Nephron (organoid): ENCODE measurements around the gene TM7SF3.

Experiments
- H3K27ac Mint-ChIP-seq, 3 experiments: 2 replicates each; pipeline ENCODE4 v1.8.0; 2020; ENCODE audit warnings: mixed read lengths in 3 of 3, mild to moderate bottlenecking in 2 of 3, moderate library complexity in 1 of 3
- H3K27me3 Mint-ChIP-seq: 2 replicates; pipeline ENCODE4 v1.8.0; 2021; ENCODE audit warnings: low read depth, mild to moderate bottlenecking, moderate library complexity, mixed read lengths
- H3K36me3 Mint-ChIP-seq: 2 replicates; pipeline ENCODE4 v1.8.0; 2020; ENCODE audit warnings: low read depth, mixed read lengths
- H3K4me1 Mint-ChIP-seq: 2 replicates; pipeline ENCODE4 v1.8.0; 2020; ENCODE audit warnings: mixed read lengths
- H3K4me3 Mint-ChIP-seq, 3 experiments: 2 replicates each; pipeline ENCODE4 v1.8.0; 2020; ENCODE audit warnings: mild to moderate bottlenecking in 3 of 3, mixed read lengths in 3 of 3, moderate library complexity in 2 of 3
- H3K9me3 Mint-ChIP-seq: 2 replicates; pipeline ENCODE4 v1.8.0; 2020; ENCODE audit warnings: mixed read lengths
- TF ChIP-seq, protein P1 (sequence below), 3 experiments: fragments of 200-600 bp; sonication (generic); IDR thresholded peaks; one replicate each; pipeline ENCODE4 v1.5.0; 2021; ENCODE audit warnings: antibody characterized with exemption in 3 of 3; ENCODE audit not compliant: unreplicated experiment in 3 of 3

The TM7SF3 gene

DNA sequence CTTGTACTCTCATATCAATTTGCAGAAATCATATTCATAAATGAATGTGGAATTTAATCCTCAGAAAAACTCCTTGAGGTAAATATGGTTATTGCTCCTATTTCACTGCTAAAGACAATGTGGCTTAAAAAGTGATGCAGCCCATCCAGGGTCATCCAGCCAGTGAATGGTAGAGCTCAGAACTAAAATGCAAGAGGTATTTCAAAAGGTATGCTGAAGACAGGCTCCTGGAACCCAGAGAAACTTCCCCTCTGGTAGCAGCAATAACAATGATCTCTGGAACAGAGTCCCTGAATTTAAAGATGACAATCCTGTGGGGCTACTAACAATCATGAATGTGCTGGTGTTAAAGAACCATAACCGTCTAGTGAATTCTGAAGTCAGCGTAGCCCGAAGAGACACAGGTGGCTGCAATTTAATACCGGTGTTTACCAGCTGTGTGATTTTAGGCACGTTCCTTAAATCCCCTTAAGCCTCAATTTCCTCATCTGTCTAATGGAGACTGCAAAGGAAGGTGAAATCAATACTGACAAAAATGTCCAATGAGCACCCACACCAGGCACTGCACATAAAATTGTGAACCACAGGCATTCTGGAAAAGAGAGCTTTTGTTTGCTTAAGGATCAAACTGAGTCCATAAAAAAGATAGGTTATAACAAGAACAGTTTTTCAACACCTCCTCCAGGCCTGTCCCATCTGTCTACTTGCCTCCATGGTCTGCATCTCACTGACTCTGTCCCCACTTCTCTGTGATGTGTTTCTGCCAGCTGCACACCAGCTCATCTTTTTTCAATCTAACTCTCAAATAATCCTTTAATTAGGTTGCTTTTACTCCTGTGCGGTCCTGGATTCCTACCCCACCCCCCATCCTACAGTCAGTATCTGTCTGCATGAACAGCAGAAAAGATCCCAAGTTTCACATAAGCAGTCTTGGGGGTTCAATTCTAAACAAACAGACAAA lies 10.5 kb downstream of the TM7SF3 start:
- Mint-ChIP-seq H3K36me3 (peaks cover 7% of the 10 kb centered on the region), H3K27ac (peak overlapping the region in 2 of 3 experiments; percentile 25 to 56), H3K27me3 (no peaks in the 10 kb centered on the region), H3K9me3 (no peaks in the 10 kb centered on the region), H3K4me1 (peaks cover 6% of the 10 kb centered on the region), H3K4me3 (no peak overlapping the region)
- TF ChIP-seq, protein P1, sequence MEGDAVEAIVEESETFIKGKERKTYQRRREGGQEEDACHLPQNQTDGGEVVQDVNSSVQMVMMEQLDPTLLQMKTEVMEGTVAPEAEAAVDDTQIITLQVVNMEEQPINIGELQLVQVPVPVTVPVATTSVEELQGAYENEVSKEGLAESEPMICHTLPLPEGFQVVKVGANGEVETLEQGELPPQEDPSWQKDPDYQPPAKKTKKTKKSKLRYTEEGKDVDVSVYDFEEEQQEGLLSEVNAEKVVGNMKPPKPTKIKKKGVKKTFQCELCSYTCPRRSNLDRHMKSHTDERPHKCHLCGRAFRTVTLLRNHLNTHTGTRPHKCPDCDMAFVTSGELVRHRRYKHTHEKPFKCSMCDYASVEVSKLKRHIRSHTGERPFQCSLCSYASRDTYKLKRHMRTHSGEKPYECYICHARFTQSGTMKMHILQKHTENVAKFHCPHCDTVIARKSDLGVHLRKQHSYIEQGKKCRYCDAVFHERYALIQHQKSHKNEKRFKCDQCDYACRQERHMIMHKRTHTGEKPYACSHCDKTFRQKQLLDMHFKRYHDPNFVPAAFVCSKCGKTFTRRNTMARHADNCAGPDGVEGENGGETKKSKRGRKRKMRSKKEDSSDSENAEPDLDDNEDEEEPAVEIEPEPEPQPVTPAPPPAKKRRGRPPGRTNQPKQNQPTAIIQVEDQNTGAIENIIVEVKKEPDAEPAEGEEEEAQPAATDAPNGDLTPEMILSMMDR (IDR thresholded peaks at IDR 0.05; ENCODE audit: unreplicated experiment in 3 of 3), result no peak

GRCh38 chr12:27002141-27002540 lies 12.0 kb downstream of the TM7SF3 start:
- Mint-ChIP-seq H3K27me3 (no peaks in the 10 kb centered on the region), H3K36me3 (peaks cover 14% of the 10 kb centered on the region), H3K4me3 (no peak overlapping the region), H3K4me1 (peaks cover 6% of the 10 kb centered on the region), H3K9me3 (no peaks in the 10 kb centered on the region), H3K27ac (no peak overlapping the region)
- TF ChIP-seq, protein P1 (IDR thresholded peaks at IDR 0.05; ENCODE audit: unreplicated experiment in 3 of 3), result no peak

- H3K4me3 Mint-ChIP-seq, result no peak overlapping the region
- peaks cover 14% of the 10 kb centered on the region for H3K36me3 Mint-ChIP-seq
- peaks cover 6% of the 10 kb centered on the region for H3K4me1 Mint-ChIP-seq
- TF ChIP-seq, protein P1 (IDR thresholded peaks at IDR 0.05; ENCODE audit: unreplicated experiment in 3 of 3), result no peak
- H3K27ac Mint-ChIP-seq, result no peak overlapping the region
- no peaks in the 10 kb centered on the region for H3K9me3 Mint-ChIP-seq
- no peaks in the 10 kb centered on the region for H3K27me3 Mint-ChIP-seq
Observed at GRCh38 chr12:27001663-27002062, 12.5 kb downstream of the TM7SF3 start.

GRCh38 chr12:27000961-27001360 lies 13.2 kb downstream of the TM7SF3 start:
- H3K27me3 Mint-ChIP-seq, result no peaks in the 10 kb centered on the region

GRCh38 chr12:26997003-26997402 lies 17.2 kb downstream of the TM7SF3 start:
- Mint-ChIP-seq H3K27ac (no peak overlapping the region), H3K36me3 (peaks cover 25% of the 10 kb centered on the region), H3K9me3 (no peaks in the 10 kb centered on the region), H3K4me3 (no peak overlapping the region), H3K4me1 (no peaks in the 10 kb centered on the region), H3K27me3 (no peaks in the 10 kb centered on the region)
- TF ChIP-seq, protein P1 (IDR thresholded peaks at IDR 0.05; ENCODE audit: unreplicated experiment in 3 of 3), result no peak

More at GRCh38 chr12:27000961-27001360, 13.2 kb downstream of the TM7SF3 start:
- H3K4me1 Mint-ChIP-seq, result peaks cover 6% of the 10 kb centered on the region
- H3K9me3 Mint-ChIP-seq, result no peaks in the 10 kb centered on the region
- no peak overlapping the region for H3K4me3 Mint-ChIP-seq
- TF ChIP-seq, protein P1 (IDR thresholded peaks at IDR 0.05; ENCODE audit: unreplicated experiment in 3 of 3), result no peak
- H3K27ac Mint-ChIP-seq, result no peak overlapping the region
- H3K36me3 Mint-ChIP-seq, result peaks cover 14% of the 10 kb centered on the region
